Measurements from ENCODE around the gene NDUFS6.

NDUFS6 gene

DNA sequence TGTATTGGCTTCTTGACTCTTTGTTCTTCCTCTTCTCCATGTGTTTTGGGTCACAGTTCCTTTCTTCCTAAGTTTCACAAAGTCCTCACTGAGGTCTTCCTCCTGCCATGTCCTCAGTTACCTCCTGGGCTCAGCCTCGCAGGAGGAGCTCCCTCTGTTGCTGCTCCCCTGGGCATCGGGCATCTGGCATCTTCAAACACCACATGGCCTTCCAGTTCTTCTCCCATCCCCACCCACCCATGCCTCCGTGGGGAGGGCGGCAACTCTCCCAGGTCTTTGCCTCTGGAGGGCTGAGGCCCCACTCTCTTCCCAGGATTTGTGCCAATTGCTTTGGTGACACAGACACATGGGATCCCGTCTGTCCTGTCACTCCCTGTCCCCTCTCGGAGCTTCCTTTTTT, 24.4 kb upstream of the NDUFS6 start:
- H3K9me3 ChIP-seq (ENCODE audit: control insufficient read depth, low read length), result no peaks in the 10 kb centered on the region
- H3K36me3 ChIP-seq (ENCODE audit: control insufficient read depth, insufficient read depth, low read length), result no peaks in the 10 kb centered on the region
- no peaks in the 10 kb centered on the region for H3K4me1 ChIP-seq (ENCODE audit: control insufficient read depth, insufficient read depth, low read length)
- WGBS, 2 experiments, result 93 to 94% methylated on average over 6 of the region's 6 CpGs
- H3K27ac ChIP-seq (ENCODE audit: insufficient read depth, low read depth, low read length, poor library complexity, severe bottlenecking), result no peak overlapping the region
- H3K27me3 ChIP-seq (ENCODE audit: control insufficient read depth, insufficient read depth, low read length, poor library complexity, severe bottlenecking), result no peaks in the 10 kb centered on the region
- H3K4me3 ChIP-seq (ENCODE audit: insufficient read depth, low read depth, low read length), result no peak overlapping the region

DNA sequence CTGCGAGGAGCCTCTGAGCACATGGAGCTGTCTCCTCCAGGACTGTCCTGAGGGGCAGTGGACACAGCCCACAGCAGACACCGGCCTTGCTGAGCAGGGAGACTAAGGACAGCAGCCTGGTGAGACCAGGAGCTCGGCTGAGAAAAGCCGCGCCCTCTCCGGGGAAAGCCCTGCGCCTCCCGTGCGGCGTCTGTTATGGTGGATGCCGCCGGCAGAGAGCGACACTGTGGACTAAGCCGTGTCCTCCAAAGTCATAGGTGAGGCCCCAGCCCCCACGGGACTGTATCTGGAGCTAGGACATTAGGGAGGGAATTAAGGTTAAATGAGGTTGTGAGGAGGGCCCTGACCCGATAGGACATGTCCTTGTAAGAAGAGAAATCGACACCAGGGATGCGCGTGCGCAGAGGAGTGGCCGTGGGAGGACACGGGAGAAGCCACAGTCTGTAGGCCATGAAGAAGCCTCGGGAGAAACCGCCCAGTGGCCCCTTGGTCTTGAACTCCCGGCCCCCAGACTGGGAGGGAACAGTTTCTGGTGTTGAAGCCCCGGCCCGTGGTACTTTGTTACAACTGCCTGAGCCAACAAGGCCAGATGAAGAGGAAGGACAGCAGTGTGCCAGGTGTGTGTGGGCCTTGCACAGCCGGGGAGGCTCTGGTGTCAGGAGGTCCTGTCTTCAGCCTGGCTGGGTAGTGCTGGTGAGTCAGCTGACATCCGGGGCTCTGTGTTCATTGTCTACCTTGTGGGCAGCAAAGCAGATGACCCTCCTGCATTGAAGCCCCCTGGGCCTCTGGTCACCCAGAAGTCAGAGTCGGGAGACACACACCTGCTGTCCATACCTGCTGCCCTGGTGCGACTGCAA, 23.7 kb upstream of the NDUFS6 start:
- Histone ChIP-seq H3K9me3 (ENCODE audit: control insufficient read depth, low read length) (no peaks in the 10 kb centered on the region), H3K27ac (ENCODE audit: insufficient read depth, low read depth, low read length, poor library complexity, severe bottlenecking) (peak overlapping the region; percentile 8), H3K27me3 (ENCODE audit: control insufficient read depth, insufficient read depth, low read length, poor library complexity, severe bottlenecking) (no peaks in the 10 kb centered on the region), H3K4me3 (ENCODE audit: insufficient read depth, low read depth, low read length) (no peak overlapping the region), H3K36me3 (ENCODE audit: control insufficient read depth, insufficient read depth, low read length) (no peaks in the 10 kb centered on the region), H3K4me1 (ENCODE audit: control insufficient read depth, insufficient read depth, low read length) (no peaks in the 10 kb centered on the region)
- 95 to 96% methylated on average over 31 of the region's 31 CpGs for WGBS, 2 experiments

DNA sequence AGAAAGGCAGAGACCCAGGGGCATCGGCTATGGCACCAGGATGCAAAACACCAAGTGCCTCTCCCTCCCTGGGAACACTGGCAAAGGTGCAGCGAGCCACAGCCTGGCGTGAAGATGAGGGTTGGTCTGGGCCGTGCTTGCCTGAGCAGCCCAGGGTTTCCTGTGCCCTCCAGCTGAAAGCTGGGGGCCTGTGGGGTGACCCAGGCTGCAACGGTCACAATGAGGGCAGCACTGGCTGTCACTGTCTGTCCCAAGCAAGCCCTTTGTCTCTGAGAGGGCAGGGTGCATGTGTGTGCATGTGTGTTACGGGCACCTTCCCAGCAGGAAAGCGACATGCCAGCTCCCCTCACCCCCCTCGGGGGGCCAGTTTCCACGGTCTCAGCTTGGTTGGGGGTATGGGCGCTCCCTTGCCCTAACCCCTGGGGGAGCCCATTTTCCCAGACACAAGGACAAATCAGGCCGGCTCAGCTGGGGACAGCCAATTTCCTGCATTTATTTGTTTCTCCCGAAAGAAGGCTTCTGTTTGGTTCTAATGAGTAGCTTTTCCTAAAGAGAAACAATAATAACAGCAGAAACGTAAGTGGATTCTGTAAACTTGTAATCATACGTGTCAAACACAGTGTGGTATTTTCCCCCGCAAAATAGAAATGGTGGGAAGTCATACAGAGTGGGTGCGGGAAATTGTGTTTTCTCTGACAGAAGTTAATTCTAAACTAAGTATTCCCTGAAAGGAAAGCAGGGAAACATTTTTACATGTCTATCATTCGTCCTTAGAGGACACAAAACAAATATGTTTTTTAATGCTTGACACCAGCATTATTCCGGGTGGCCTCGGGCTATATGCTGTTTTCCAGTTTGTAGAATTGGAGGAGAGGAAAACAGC, 22.8 kb upstream of the NDUFS6 start:
- no peaks in the 10 kb centered on the region for H3K27me3 ChIP-seq (ENCODE audit: control insufficient read depth, insufficient read depth, low read length, poor library complexity, severe bottlenecking)
- H3K36me3 ChIP-seq (ENCODE audit: control insufficient read depth, insufficient read depth, low read length), result no peaks in the 10 kb centered on the region
- 83 to 86% methylated on average over 19 of the region's 19 CpGs for WGBS, 2 experiments
- H3K4me3 ChIP-seq (ENCODE audit: insufficient read depth, low read depth, low read length), result no peak overlapping the region
- no peaks in the 10 kb centered on the region for H3K9me3 ChIP-seq (ENCODE audit: control insufficient read depth, low read length)
- no peak overlapping the region for H3K27ac ChIP-seq (ENCODE audit: insufficient read depth, low read depth, low read length, poor library complexity, severe bottlenecking)
- H3K4me1 ChIP-seq (ENCODE audit: control insufficient read depth, insufficient read depth, low read length), result no peaks in the 10 kb centered on the region

DNA sequence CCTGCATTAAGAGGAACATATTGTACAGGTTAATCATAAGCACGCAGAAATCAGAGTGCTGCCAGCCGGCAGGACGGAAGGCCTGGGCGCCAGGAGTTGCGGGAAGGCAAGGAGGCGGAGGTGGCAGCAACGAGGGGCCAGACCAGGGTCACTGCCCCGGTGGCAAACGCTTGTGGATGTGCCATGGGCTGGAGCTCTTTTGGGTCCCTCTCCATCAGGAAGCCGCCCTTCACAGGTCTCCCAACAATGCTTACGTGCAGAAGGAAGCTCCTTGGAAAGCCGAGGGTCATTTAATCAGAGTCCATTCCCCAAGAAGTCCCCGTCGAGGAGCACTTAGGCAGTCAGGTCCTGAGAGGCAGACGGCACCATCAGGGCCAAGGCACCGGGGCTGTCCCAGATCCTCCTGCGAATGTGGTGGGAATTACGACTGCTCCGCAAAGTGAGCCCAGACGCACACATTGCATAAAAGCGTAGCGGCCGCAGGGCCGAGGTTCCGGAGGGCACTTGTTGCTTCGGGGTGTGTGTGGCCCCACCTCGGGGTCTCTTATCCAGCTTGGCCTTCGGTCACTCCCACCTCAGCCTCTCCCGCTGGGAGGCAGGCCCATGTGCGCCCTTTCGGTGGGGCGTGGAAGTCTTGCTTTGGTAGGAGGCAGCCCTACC, 22.1 kb upstream of the NDUFS6 start:
- no peaks in the 10 kb centered on the region for H3K9me3 ChIP-seq (ENCODE audit: control insufficient read depth, low read length)
- no peaks in the 10 kb centered on the region for H3K36me3 ChIP-seq (ENCODE audit: control insufficient read depth, insufficient read depth, low read length)
- WGBS, 2 experiments, result 94% methylated on average over 32 of the region's 32 CpGs
- no peak overlapping the region for H3K27ac ChIP-seq (ENCODE audit: insufficient read depth, low read depth, low read length, poor library complexity, severe bottlenecking)
- no peaks in the 10 kb centered on the region for H3K27me3 ChIP-seq (ENCODE audit: control insufficient read depth, insufficient read depth, low read length, poor library complexity, severe bottlenecking)
- no peaks in the 10 kb centered on the region for H3K4me1 ChIP-seq (ENCODE audit: control insufficient read depth, insufficient read depth, low read length)
- H3K4me3 ChIP-seq (ENCODE audit: insufficient read depth, low read depth, low read length), result no peak overlapping the region

DNA sequence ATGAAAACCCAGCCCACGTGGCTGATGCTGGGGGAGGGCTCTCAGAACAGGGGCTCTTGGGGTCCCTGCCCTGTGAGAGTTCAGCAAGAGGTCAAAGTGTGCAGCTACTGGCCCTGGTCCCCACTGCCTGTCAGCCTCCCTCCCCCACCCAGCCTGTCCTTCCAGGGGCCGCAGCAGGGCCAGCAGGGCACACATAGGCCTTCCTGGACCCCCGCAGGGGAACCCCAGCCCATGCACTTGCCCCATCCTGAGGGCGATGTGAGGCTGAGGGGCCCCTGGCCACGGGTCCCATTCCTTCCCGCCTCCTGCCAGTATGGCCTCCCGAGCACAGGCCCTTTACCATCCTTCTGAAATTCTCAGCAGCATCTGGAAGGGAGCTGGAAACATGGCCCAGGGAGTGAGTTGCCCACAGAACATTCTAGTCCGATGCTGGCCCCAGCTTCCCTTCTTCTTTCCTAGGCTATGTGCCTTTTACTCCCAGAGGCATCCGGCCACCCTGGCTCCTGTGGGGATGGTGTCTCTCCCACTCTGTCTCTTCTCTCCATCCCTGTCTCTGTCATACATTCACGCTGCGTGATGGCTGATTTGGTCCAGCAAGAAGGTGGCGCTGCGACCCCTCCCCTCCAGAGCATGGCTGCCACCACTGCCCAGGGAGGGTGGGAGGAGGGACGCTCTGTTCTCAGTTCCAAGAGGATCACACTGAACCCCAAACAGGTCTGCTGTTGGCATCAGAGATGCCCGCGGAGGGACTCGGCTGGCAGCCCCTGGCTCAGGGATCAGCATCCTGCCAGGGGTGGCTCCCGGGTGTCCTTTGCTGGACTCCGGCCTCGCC, 21.2 kb upstream of the NDUFS6 start:
- Histone ChIP-seq H3K27ac (ENCODE audit: insufficient read depth, low read depth, low read length, poor library complexity, severe bottlenecking) (no peak overlapping the region), H3K36me3 (ENCODE audit: control insufficient read depth, insufficient read depth, low read length) (no peaks in the 10 kb centered on the region), H3K9me3 (ENCODE audit: control insufficient read depth, low read length) (no peaks in the 10 kb centered on the region), H3K4me3 (ENCODE audit: insufficient read depth, low read depth, low read length) (no peak overlapping the region), H3K4me1 (ENCODE audit: control insufficient read depth, insufficient read depth, low read length) (no peaks in the 10 kb centered on the region), H3K27me3 (ENCODE audit: control insufficient read depth, insufficient read depth, low read length, poor library complexity, severe bottlenecking) (no peaks in the 10 kb centered on the region)
- WGBS, 2 experiments, result 91 to 92% methylated on average over 20 of the region's 20 CpGs

DNA sequence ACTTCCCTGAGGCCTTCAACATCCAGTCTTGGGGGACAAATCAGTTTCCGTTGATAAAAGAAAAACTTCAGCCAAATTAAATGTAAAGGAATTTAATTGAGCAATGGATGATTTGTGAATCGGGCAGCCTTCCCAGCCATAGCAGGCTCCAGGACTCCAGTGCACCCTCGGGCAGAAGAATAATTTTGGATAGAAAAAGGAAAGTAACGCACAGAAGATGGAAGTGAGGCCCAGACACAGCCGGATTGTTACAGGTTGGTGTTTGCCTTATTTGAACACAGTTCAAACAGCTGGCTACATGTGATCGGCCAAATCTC, 20.6 kb upstream of the NDUFS6 start:
- Histone ChIP-seq H3K36me3 (ENCODE audit: control insufficient read depth, insufficient read depth, low read length) (no peaks in the 10 kb centered on the region), H3K27me3 (ENCODE audit: control insufficient read depth, insufficient read depth, low read length, poor library complexity, severe bottlenecking) (no peaks in the 10 kb centered on the region), H3K27ac (ENCODE audit: insufficient read depth, low read depth, low read length, poor library complexity, severe bottlenecking) (no peak overlapping the region), H3K9me3 (ENCODE audit: control insufficient read depth, low read length) (no peaks in the 10 kb centered on the region), H3K4me1 (ENCODE audit: control insufficient read depth, insufficient read depth, low read length) (no peaks in the 10 kb centered on the region), H3K4me3 (ENCODE audit: insufficient read depth, low read depth, low read length) (no peak overlapping the region)
- 94 to 95% methylated on average over 6 of the region's 6 CpGs for WGBS, 2 experiments

DNA sequence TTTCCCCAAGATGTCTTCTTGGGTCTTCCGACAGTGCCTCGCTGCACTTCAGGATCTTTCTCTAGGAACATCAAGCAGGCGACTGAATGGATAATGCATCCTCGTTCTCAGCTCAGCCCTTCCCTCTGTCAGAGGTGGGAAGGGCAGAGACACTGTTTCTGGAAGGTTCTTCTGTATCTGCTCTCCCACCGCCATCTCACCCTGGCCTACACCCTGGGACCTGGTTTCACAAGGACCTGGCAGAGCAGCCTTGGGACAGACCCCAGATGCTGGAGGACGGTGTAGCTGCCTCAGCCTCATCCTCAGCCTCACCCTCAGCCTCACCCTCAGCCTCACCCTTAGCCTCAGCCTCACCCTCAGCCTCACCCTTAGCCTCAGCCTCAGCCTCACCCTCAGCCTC, 20.1 kb upstream of the NDUFS6 start:
- WGBS, 2 experiments, result 95 to 97% methylated on average over 6 of the region's 6 CpGs
- Histone ChIP-seq H3K27me3 (ENCODE audit: control insufficient read depth, insufficient read depth, low read length, poor library complexity, severe bottlenecking) (no peaks in the 10 kb centered on the region), H3K27ac (ENCODE audit: insufficient read depth, low read depth, low read length, poor library complexity, severe bottlenecking) (no peak overlapping the region), H3K4me3 (ENCODE audit: insufficient read depth, low read depth, low read length) (no peak overlapping the region), H3K36me3 (ENCODE audit: control insufficient read depth, insufficient read depth, low read length) (no peaks in the 10 kb centered on the region), H3K4me1 (ENCODE audit: control insufficient read depth, insufficient read depth, low read length) (no peaks in the 10 kb centered on the region), H3K9me3 (ENCODE audit: control insufficient read depth, low read length) (no peaks in the 10 kb centered on the region)

DNA sequence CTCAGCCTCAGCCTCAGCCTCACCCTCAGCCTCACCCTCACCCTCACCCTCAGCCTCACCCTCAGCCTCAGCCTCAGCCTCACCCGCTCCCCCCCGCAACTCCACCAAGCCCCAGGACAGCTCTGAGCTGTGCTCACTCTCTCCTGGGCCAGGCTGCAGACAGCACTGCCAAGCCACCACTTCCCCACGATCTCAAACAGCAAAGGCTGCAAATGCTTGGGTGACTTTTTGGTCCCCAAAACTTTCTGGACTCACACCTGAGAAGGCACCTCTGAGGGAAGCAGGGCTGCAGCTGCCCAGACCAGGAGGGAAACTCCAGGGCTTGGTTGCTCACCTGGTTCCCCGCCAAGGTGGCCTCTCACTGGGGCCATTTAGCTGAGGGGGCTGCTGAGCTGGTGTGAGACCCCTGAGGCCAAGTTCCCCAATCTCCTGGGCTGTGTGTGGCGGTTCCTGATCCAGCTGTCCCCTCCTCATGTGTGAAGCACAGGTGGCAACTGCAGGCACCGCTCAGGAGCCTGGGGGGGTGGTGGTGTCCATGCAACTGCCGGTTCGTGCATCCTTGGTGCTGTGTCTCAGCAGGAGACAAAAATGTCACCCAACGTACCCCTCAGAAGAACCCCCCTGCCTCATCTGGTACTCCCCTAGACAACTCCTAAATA, 19.4 kb upstream of the NDUFS6 start:
- Histone ChIP-seq H3K4me1 (ENCODE audit: control insufficient read depth, insufficient read depth, low read length) (no peaks in the 10 kb centered on the region), H3K27me3 (ENCODE audit: control insufficient read depth, insufficient read depth, low read length, poor library complexity, severe bottlenecking) (no peaks in the 10 kb centered on the region), H3K36me3 (ENCODE audit: control insufficient read depth, insufficient read depth, low read length) (no peaks in the 10 kb centered on the region), H3K9me3 (ENCODE audit: control insufficient read depth, low read length) (no peaks in the 10 kb centered on the region), H3K4me3 (ENCODE audit: insufficient read depth, low read depth, low read length) (no peak overlapping the region), H3K27ac (ENCODE audit: insufficient read depth, low read depth, low read length, poor library complexity, severe bottlenecking) (no peak overlapping the region)
- WGBS, 2 experiments, result 91 to 92% methylated on average over 9 of the region's 9 CpGs

DNA sequence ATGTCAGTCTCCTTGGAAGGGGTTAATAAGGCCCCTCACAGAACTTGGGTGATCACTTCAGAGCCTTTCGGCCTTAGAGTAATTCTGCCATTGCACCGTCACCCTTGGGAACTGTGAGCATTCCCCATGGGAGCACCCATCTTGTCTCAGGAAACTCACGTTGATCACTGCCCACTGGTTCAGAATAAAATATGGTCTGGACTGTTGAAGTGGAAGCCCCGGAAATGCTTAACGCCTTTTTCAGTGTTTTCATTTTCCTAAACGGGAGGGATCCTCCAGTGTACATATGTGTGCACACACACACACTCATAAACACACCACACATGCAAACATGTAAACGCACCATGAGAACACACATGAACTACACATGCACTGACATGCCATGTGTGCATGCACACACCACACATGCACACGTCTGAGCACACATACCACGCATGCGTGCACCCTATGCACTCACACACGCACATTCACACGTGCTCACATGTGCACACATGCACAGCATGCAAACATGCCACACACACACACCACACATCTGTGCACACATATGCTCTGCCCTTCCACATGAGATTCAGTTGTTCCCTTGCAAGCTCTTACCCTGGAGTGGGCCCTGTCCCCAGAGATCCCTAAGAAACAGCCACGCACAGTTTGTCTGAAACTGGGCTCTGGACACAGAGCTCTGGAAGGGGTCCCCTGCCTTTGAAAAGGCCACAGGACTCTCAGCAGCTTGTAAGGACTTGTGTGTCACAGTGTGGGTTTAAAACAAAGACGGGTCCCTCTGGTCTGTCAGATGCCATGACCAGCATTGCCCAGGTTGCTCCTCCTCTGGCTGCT, 18.6 kb upstream of the NDUFS6 start:
- no peak overlapping the region for H3K4me3 ChIP-seq (ENCODE audit: insufficient read depth, low read depth, low read length)
- WGBS, 2 experiments, result 90 to 92% methylated on average over 14 of the region's 14 CpGs
- H3K27me3 ChIP-seq (ENCODE audit: control insufficient read depth, insufficient read depth, low read length, poor library complexity, severe bottlenecking), result no peaks in the 10 kb centered on the region
- no peaks in the 10 kb centered on the region for H3K36me3 ChIP-seq (ENCODE audit: control insufficient read depth, insufficient read depth, low read length)
- H3K4me1 ChIP-seq (ENCODE audit: control insufficient read depth, insufficient read depth, low read length), result no peaks in the 10 kb centered on the region
- H3K27ac ChIP-seq (ENCODE audit: insufficient read depth, low read depth, low read length, poor library complexity, severe bottlenecking), result no peak overlapping the region
- no peaks in the 10 kb centered on the region for H3K9me3 ChIP-seq (ENCODE audit: control insufficient read depth, low read length)
